ENCODE results near the gene KCNJ16. TPM values are rescaled to one million over a fixed set of nuclear protein-coding genes. Genes with fewer than 3 reads are reported as not detected.

The KCNJ16 gene
- total and polyA plus RNA-seq, 2 of the 13 experiments (the other 11 are each of a cell fraction or from before 2014, with no cell fraction given) = not detected

GRCh38 chr17:70080541-70081347 lies 5.7 kb downstream of the KCNJ16 start:
- Histone ChIP-seq H3K27me3 (ENCODE audit: control insufficient read depth in 1 of 2, insufficient read depth in 2 of 2, low read length in 2 of 2) (no peaks in the 10 kb centered on the region), H3K79me2 (ENCODE audit: insufficient read depth, low read length) (no peaks in the 10 kb centered on the region), H3K9ac (ENCODE audit: insufficient read depth, low read depth, low read length) (no peak overlapping the region), H3K4me2 (ENCODE audit: low read depth, low read length) (no peak overlapping the region), H3K4me3 (replicated peaks in 1 of 3; ENCODE audit: insufficient read depth in 1 of 3, low read depth in 2 of 3, low read length in 3 of 3) (no peak overlapping the region), H3K36me3 (replicated peaks in 1 of 2; ENCODE audit: control insufficient read depth in 1 of 2, insufficient read depth in 2 of 2, low read length in 2 of 2) (no peaks in the 10 kb centered on the region), H3K4me1 (ENCODE audit: insufficient read depth, low read length) (no peaks in the 10 kb centered on the region), H3K27ac (ENCODE audit: extremely low read length, insufficient read depth, low read length) (no peak overlapping the region), H3K9me3 (ENCODE audit: low read length) (peaks cover 72% of the 10 kb centered on the region), H2AFZ (ENCODE audit: low read length) (no peak overlapping the region), H4K20me1 (ENCODE audit: insufficient read depth, low read length) (no peaks in the 10 kb centered on the region)
- intact Hi-C loops (cut with micrococcal nuclease; ENCODE audit: unreplicated experiment) = no loop called here
- CTCF ChIA-PET (ENCODE audit: low intra/inter-chr PET ratio, low total read pairs) = no interaction called here
- ATAC-seq (no peak), DNase-seq (ENCODE audit: low spot score) (no peak), FAIRE-seq (no peak)
- POLR2A ChIA-PET = no interaction called here
- WGBS (ENCODE audit: low lambda C conversion rate) = 26% methylated on average over 7 of the region's 7 CpGs
- no TSS peak for BruUV-seq (replicated peaks)
- TF ChIP-seq RBM22 (optimal IDR thresholded peaks at IDR 0.05; ENCODE audit: low read length) (no peak), JUN (CRISPR knock-in tag; IDR thresholded peaks at IDR 0.05) (no peak), ZNF7 (CRISPR knock-in tag; IDR thresholded peaks at IDR 0.05) (no peak), ELK4 (CRISPR knock-in tag; IDR thresholded peaks at IDR 0.05; ENCODE audit: borderline replicate concordance) (no peak), ZNF280D (CRISPR knock-in tag; IDR thresholded peaks at IDR 0.05) (no peak), KLF12 (CRISPR knock-in tag; IDR thresholded peaks at IDR 0.05; ENCODE audit: borderline replicate concordance) (no peak), PAX8 (CRISPR knock-in tag; IDR thresholded peaks at IDR 0.05; ENCODE audit: borderline replicate concordance) (no peak), SOX6 (IDR thresholded peaks at IDR 0.05) (no peak), SOX6 (CRISPR knock-in tag; IDR thresholded peaks at IDR 0.05) (no peak), REXO4 (CRISPR knock-in tag; IDR thresholded peaks at IDR 0.05; ENCODE audit: borderline replicate concordance) (no peak), CCAR2 (optimal IDR thresholded peaks at IDR 0.05; ENCODE audit: low read depth, low read length) (no peak), ZMYM3 (CRISPR knock-in tag; IDR thresholded peaks at IDR 0.05) (no peak), ZFP1 (CRISPR knock-in tag; IDR thresholded peaks at IDR 0.05) (no peak), HOXA7 (CRISPR knock-in tag; IDR thresholded peaks at IDR 0.05) (no peak), ZNF253 (CRISPR knock-in tag; IDR thresholded peaks at IDR 0.05; ENCODE audit: borderline replicate concordance) (no peak), SIN3B (IDR thresholded peaks at IDR 0.05; ENCODE audit: low read length) (no peak)
- in situ Hi-C loops (cut with HindIII; ENCODE audit: extremely low pct_ligation_motif_present, low pct_unique_long_range_greater_than_20kb) = no loop called here

All from HepG2 (cell line).